ENCODE measurements around the gene IQCE. TPM values are rescaled to one million over a fixed set of nuclear protein-coding genes. Genes with fewer than 3 reads are reported as not detected.

IQCE gene
- total RNA-seq, 1 experiment from 2014 or later, result 94.8 TPM

DNA sequence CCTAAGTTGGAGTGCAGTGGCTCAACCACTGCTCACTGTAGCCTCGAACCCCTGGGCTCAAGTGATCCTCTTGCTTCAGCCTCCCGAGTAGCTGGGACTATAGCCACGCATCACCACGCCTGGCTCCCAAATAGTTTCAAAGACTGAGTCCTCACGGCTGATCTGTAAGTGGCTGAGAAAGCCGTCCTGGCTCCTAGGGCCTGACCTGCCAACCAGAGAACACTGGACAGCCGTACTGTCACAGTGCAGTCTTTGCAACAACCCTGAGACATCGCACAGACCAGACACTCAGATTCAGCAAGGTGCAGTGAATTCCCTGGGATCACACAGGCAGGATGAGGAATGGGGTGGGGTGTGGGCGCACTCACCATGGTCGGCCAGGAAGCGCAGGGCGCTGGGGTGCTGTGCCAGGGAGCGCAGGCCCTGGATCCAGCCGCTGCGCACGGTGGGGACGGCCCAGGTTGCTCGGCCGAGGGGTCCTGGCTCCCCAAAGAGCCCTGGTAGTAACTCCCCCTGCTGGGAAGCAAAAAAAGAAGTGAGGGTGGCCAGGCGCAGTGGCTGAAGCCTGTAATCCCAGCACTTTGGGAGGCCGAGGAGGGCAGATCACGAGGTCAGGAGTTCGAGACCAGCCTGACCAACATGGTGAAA is 14.1 kb upstream of the IQCE start:
- CTCF ChIA-PET, result interaction anchor here (0.7 to 1.3 kb wide), 2 partner anchors 16 to 17 kb away, joined by 3 to 4 read pairs; no protein-coding TSS in a partner anchor
- no TSS peak for BruUV-seq (replicated peaks)
- no peak overlapping the region for H3K4me3 Mint-ChIP-seq (ENCODE audit: low read depth, unreplicated experiment)
- intact Hi-C loops (cut with micrococcal nuclease; ENCODE audit: unreplicated experiment), result no loop called here
- peaks cover 89% of the 10 kb centered on the region for H3K36me3 Mint-ChIP-seq (ENCODE audit: insufficient read depth, unreplicated experiment)
- H3K27ac Mint-ChIP-seq (ENCODE audit: unreplicated experiment), result no peak overlapping the region
- no peaks in the 10 kb centered on the region for H3K4me1 Mint-ChIP-seq (ENCODE audit: low read depth, unreplicated experiment)
- H3K27me3 Mint-ChIP-seq (ENCODE audit: unreplicated experiment), result no peaks in the 10 kb centered on the region
- TF ChIP-seq, protein P1, sequence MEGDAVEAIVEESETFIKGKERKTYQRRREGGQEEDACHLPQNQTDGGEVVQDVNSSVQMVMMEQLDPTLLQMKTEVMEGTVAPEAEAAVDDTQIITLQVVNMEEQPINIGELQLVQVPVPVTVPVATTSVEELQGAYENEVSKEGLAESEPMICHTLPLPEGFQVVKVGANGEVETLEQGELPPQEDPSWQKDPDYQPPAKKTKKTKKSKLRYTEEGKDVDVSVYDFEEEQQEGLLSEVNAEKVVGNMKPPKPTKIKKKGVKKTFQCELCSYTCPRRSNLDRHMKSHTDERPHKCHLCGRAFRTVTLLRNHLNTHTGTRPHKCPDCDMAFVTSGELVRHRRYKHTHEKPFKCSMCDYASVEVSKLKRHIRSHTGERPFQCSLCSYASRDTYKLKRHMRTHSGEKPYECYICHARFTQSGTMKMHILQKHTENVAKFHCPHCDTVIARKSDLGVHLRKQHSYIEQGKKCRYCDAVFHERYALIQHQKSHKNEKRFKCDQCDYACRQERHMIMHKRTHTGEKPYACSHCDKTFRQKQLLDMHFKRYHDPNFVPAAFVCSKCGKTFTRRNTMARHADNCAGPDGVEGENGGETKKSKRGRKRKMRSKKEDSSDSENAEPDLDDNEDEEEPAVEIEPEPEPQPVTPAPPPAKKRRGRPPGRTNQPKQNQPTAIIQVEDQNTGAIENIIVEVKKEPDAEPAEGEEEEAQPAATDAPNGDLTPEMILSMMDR (IDR thresholded peaks at IDR 0.05; ENCODE audit: unreplicated experiment), result no peak
- H3K9me3 Mint-ChIP-seq (ENCODE audit: low read depth, unreplicated experiment), result no peaks in the 10 kb centered on the region
- no peak for DNase-seq

DNA sequence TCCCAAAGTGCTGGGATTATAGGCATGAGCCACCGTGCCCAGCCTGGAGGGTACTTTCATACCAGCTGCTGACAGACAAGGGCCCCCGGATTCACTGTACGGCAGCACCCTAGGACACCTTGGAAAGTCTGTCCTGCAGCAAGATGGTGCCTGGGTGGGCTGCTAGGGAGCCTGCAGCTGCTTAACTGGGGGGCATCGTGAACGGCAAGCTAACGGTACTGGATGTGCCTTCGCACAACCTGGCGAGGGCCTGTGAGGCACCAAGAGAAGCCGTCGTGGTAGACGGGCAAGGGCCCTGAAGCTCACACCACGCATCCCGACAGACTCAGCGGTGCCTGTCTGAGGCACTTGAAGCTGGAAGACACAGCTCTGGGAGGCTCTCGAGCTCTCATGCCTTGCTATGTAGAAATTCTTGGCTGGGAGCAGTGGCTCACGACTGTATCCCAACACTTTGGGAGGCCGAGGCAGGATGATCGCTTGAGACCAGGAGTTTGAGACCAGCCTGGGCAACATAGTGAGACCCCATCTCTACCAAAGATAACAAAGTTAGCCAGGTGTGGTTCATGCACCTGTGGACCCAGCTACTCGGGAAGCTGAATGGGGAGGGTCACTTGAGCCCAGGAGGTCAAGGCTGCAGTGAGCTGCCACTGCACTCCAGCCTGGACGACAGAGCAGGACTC is 12.9 kb upstream of the IQCE start:
- CTCF ChIA-PET, result interaction anchor here (1.3 kb wide), 1 partner anchor 18 kb away, joined by 3 read pairs; no protein-coding TSS in a partner anchor
- no peaks in the 10 kb centered on the region for H3K9me3 Mint-ChIP-seq (ENCODE audit: low read depth, unreplicated experiment)
- no peak overlapping the region for H3K27ac Mint-ChIP-seq (ENCODE audit: unreplicated experiment)
- H3K4me1 Mint-ChIP-seq (ENCODE audit: low read depth, unreplicated experiment), result no peaks in the 10 kb centered on the region
- intact Hi-C loops (cut with micrococcal nuclease; ENCODE audit: unreplicated experiment), result no loop called here
- H3K27me3 Mint-ChIP-seq (ENCODE audit: unreplicated experiment), result no peaks in the 10 kb centered on the region
- peaks cover 89% of the 10 kb centered on the region for H3K36me3 Mint-ChIP-seq (ENCODE audit: insufficient read depth, unreplicated experiment)
- no peak for DNase-seq
- no TSS peak for BruUV-seq (replicated peaks)
- TF ChIP-seq, protein P1 (IDR thresholded peaks at IDR 0.05; ENCODE audit: unreplicated experiment), result no peak
- no peak overlapping the region for H3K4me3 Mint-ChIP-seq (ENCODE audit: low read depth, unreplicated experiment)

DNA sequence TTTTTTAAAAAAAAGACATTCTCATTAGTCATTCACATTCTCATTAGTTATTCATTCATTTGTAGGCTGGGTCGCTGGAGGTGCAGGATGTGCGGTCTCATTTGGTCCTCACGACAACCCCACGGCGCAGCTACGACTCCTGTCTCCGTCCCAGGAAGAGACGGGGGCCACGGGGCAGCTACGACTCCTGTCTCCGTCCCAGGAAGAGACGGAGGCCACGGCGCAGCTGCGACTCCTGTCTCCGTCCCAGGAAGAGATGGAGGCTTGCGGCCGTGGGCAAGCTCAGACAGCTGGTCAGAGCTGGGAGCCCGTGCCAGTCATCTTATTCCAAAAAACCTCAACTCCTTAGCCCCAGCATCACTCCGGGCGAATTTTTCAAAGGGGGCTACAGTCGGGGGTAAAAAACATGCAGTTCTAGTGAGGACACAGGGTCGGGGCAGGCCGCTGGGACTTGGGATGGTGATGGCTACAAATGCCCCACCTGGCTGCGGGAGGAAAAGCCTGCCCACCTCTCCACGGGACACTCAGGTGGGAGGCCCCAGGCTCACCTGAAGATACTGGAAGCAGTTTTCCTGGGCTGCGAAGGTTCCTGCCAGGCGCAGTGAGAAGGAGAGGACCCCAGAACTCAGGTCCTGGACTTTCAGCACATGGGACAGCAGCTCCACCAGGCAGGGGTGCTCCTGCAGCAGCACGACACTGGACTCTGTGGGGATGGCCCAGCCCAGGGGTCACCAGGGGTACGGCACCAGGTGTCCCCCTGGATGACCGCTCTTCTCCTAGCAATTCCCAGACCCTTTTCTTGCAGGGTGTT is 11.8 kb upstream of the IQCE start:
- H3K9me3 Mint-ChIP-seq (ENCODE audit: low read depth, unreplicated experiment), result no peaks in the 10 kb centered on the region
- no peak for DNase-seq
- peaks cover 87% of the 10 kb centered on the region for H3K36me3 Mint-ChIP-seq (ENCODE audit: insufficient read depth, unreplicated experiment)
- CTCF ChIA-PET, result no interaction called here
- H3K27me3 Mint-ChIP-seq (ENCODE audit: unreplicated experiment), result no peaks in the 10 kb centered on the region
- no TSS peak for BruUV-seq (replicated peaks)
- TF ChIP-seq, protein P1 (IDR thresholded peaks at IDR 0.05; ENCODE audit: unreplicated experiment), result no peak
- H3K4me1 Mint-ChIP-seq (ENCODE audit: low read depth, unreplicated experiment), result no peaks in the 10 kb centered on the region
- no peak overlapping the region for H3K4me3 Mint-ChIP-seq (ENCODE audit: low read depth, unreplicated experiment)
- intact Hi-C loops (cut with micrococcal nuclease; ENCODE audit: unreplicated experiment), result no loop called here
- no peak overlapping the region for H3K27ac Mint-ChIP-seq (ENCODE audit: unreplicated experiment)

DNA sequence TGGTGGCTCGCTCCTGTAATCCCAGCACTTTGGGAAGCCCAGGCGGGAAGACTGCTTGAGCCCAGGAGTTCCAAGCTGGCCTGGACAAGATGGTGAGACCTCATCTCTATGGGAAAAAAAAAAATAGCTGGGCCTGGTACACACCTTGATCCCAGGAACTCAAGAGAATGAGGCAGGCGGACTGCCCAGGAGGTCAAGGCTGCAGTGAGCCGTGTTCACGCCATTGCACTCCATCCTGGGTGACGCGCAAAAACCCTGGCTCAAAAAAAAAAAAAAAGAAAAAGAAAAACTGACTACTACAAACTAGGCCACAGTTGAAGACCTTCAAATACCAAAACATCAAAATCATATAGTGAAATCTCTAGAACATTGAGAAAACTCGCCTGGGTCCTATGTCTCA is 7.4 kb upstream of the IQCE start:
- Mint-ChIP-seq H3K4me3 (ENCODE audit: low read depth, unreplicated experiment) (no peak overlapping the region), H3K36me3 (ENCODE audit: insufficient read depth, unreplicated experiment) (peaks cover 82% of the 10 kb centered on the region), H3K4me1 (ENCODE audit: low read depth, unreplicated experiment) (peaks cover 16% of the 10 kb centered on the region), H3K27me3 (ENCODE audit: unreplicated experiment) (no peaks in the 10 kb centered on the region), H3K9me3 (ENCODE audit: low read depth, unreplicated experiment) (no peaks in the 10 kb centered on the region), H3K27ac (ENCODE audit: unreplicated experiment) (no peak overlapping the region)
- TF ChIP-seq, protein P1 (IDR thresholded peaks at IDR 0.05; ENCODE audit: unreplicated experiment), result no peak
- CTCF ChIA-PET, result no interaction called here
- no peak for DNase-seq
- intact Hi-C loops (cut with micrococcal nuclease; ENCODE audit: unreplicated experiment), result no loop called here
- no TSS peak for BruUV-seq (replicated peaks)

All from Calu3 (cell line).